Retinal pigment epithelial cell (primary cell): ENCODE data around the gene COL27A1.

Experiments used
- DNase-seq: peaks from one replicate; pipeline ENCODE4 v3.0.0-alpha.2; 2010; ENCODE audit warnings: low read depth
- H3K4me3 ChIP-seq: 2 replicates; pipeline ENCODE4 v1.5.1; 2011; ENCODE audit warnings: mild to moderate bottlenecking, low read length, control low read depth, moderate library complexity
- TF ChIP-seq, protein P1 (sequence below): conservative IDR thresholded peaks from 2 replicates; pipeline ENCODE4 v1.5.1; 2011; ENCODE audit warnings: low read depth, low read length, control low read depth, inconsistent platforms

COL27A1 gene

GRCh38 chr9:114166614-114167572 lies 11.6 kb downstream of the COL27A1 start:
- TF ChIP-seq, protein P1, sequence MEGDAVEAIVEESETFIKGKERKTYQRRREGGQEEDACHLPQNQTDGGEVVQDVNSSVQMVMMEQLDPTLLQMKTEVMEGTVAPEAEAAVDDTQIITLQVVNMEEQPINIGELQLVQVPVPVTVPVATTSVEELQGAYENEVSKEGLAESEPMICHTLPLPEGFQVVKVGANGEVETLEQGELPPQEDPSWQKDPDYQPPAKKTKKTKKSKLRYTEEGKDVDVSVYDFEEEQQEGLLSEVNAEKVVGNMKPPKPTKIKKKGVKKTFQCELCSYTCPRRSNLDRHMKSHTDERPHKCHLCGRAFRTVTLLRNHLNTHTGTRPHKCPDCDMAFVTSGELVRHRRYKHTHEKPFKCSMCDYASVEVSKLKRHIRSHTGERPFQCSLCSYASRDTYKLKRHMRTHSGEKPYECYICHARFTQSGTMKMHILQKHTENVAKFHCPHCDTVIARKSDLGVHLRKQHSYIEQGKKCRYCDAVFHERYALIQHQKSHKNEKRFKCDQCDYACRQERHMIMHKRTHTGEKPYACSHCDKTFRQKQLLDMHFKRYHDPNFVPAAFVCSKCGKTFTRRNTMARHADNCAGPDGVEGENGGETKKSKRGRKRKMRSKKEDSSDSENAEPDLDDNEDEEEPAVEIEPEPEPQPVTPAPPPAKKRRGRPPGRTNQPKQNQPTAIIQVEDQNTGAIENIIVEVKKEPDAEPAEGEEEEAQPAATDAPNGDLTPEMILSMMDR = no peak
- H3K4me3 ChIP-seq = no peak overlapping the region
- DNase-seq = no peak

DNA sequence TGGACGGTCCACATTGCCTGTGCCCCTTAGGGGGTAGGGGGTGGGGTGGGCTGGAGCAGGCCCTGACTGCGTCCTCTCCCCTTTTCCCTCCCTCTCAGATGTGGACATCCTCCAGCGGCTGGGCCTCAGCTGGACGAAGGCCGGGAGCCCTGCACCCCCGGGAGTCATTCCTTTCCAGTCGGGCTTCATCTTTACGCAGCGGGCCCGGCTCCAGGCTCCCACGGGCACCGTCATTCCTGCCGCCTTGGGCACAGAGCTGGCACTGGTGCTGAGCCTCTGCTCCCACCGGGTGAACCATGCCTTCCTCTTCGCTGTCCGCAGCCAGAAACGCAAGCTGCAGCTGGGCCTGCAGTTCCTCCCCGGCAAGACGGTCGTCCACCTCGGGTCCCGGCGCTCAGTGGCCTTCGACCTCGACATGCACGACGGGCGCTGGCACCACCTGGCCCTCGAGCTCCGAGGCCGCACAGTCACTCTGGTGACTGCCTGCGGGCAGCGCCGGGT lies 12.3 kb downstream of the COL27A1 start:
- no peak for DNase-seq
- TF ChIP-seq, protein P1 = no peak
- no peak overlapping the region for H3K4me3 ChIP-seq

DNA sequence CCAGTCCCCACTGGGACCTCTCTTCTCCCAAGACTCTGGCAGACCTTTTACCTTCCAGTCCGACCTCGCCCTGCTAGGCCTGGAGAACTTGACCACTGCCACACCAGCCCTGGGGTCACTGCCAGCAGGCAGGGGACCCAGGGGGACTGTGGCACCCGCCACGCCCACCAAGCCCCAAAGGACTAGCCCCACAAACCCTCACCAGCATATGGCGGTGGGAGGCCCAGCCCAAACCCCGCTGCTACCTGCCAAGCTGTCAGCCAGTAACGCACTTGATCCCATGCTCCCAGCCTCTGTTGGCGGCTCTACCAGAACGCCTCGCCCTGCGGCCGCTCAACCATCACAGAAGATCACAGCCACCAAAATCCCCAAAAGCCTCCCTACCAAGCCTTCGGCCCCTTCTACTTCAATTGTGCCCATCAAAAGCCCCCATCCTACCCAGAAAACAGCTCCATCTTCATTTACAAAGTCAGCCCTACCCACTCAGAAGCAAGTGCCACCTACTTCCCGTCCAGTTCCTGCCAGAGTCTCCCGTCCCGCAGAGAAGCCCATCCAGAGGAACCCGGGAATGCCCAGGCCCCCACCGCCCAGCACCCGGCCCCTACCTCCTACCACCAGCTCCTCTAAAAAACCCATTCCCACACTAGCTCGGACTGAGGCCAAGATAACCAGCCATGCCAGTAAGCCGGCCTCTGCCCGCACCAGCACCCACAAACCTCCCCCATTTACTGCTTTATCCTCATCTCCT lies 13.1 kb downstream of the COL27A1 start:
- TF ChIP-seq, protein P1 = no peak
- no peak for DNase-seq
- H3K4me3 ChIP-seq = no peak overlapping the region

GRCh38 chr9:114169029-114169951 lies 14.0 kb downstream of the COL27A1 start:
- TF ChIP-seq, protein P1 = no peak
- no peak overlapping the region for H3K4me3 ChIP-seq
- no peak for DNase-seq

DNA sequence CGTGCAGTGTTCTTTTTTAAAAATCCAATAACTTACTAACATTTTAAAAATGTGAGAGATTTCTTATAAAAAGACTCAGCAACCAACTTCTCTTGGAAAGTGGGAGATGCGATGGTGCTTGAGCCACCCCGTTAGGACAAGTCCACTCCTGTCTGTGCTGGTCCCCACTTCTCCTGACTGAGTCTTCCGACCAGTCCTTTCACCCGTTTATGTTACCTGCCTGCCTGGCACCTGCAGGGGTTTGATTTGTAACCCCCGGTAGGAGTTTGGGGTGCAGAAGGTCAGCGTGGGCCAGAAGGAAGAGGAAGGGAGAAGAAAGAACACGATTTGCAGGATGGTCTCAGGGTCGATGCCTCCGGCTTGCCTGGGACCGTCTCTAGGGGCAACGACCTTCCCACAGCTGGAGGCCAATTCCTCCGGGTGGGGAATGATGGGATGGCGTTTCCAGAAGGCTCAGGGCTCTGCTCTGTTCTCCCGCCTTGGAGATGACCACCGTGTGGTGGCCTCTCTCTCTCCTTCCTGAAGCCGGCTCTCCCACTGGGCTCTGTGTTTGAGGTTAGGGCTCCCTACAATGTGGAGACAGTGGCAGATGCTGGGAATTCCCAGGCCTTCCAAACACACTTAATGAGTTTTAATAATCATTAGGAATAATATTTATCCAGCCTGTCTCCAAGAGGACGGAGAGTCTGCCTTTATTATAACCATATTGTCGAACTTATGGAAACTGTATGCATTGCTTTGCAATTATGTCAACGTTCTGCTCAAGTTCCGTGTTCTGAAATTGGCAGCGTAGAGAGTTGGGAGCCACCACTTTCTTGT lies 14.8 kb downstream of the COL27A1 start:
- no peak for DNase-seq
- TF ChIP-seq, protein P1 = no peak
- no peak overlapping the region for H3K4me3 ChIP-seq
